ENCODE results near the gene GNG4. TPM values are rescaled to one million over a fixed set of nuclear protein-coding genes. Genes with fewer than 3 reads are reported as not detected.

The GNG4 gene
- total and polyA plus RNA-seq, 2 donors (not counting 1 experiment from before 2014, with no cell fraction given): under 0.01 to 0.06 TPM

- no peak for DNase-seq (ENCODE audit: low read depth in 2 of 2)
- Histone ChIP-seq H4K20me1 (ENCODE audit: control insufficient read depth, extremely low read depth, insufficient read depth, low read length) (no peaks in the 10 kb centered on the region), H3K4me3 (replicated peaks in 1 of 4; ENCODE audit: control extremely low read depth in 1 of 4, insufficient read depth in 1 of 4, low read depth in 3 of 4, low read length in 4 of 4) (no peak overlapping the region), H3K4me2 (ENCODE audit: extremely low read depth, insufficient read depth, low read length) (no peak overlapping the region), H2AFZ (ENCODE audit: low read length) (no peak overlapping the region), H3K9ac (ENCODE audit: insufficient read depth, low read length) (no peak overlapping the region), H3K4me1 (ENCODE audit: control insufficient read depth, extremely low read depth, insufficient read depth, low read length) (peaks cover 5% of the 10 kb centered on the region), H3K27me3 (ENCODE audit: control insufficient read depth, insufficient read depth, low read length) (no peaks in the 10 kb centered on the region), H3K36me3 (ENCODE audit: control insufficient read depth, insufficient read depth, low read length) (no peaks in the 10 kb centered on the region), H3K27ac (ENCODE audit: insufficient read depth, low read length) (no peak overlapping the region), H3K9me3 (ENCODE audit: control insufficient read depth, insufficient read depth, low read depth, low read length) (no peaks in the 10 kb centered on the region), H3K79me2 (ENCODE audit: control insufficient read depth, insufficient read depth, low read length) (no peaks in the 10 kb centered on the region)
- TF ChIP-seq EZH2 (IDR thresholded peaks at IDR 0.05; ENCODE audit: low read length, missing control alignments): no peak
- no peak for TF ChIP-seq CTCF (conservative IDR thresholded peaks at IDR 0.05 in 1 of 2, IDR thresholded peaks at IDR 0.05 in 1 of 2; ENCODE audit: low read depth in 1 of 2, low read length in 2 of 2)
These were observed 13.5 kb downstream of the GNG4 start for GRCh38 chr1:235635938-235636662.

- H3K4me3 ChIP-seq (replicated peaks in 1 of 4; ENCODE audit: control extremely low read depth in 1 of 4, insufficient read depth in 1 of 4, low read depth in 3 of 4, low read length in 4 of 4): peak overlapping the region; percentile 52 to 65 (median 54)
- peaks cover 5% of the 10 kb centered on the region for H3K4me1 ChIP-seq (ENCODE audit: control insufficient read depth, extremely low read depth, insufficient read depth, low read length)
- H2AFZ ChIP-seq (ENCODE audit: low read length): peak overlapping the region; percentile 83
- no peak for TF ChIP-seq EZH2 (IDR thresholded peaks at IDR 0.05; ENCODE audit: low read length, missing control alignments)
- peak in 1 of 2 donors; percentile 13 for TF ChIP-seq CTCF (conservative IDR thresholded peaks at IDR 0.05 in 1 of 2, IDR thresholded peaks at IDR 0.05 in 1 of 2; ENCODE audit: low read depth in 1 of 2, low read length in 2 of 2)
- no peaks in the 10 kb centered on the region for H3K79me2 ChIP-seq (ENCODE audit: control insufficient read depth, insufficient read depth, low read length)
- H3K9me3 ChIP-seq (ENCODE audit: control insufficient read depth, insufficient read depth, low read depth, low read length): no peaks in the 10 kb centered on the region
- H3K27me3 ChIP-seq (ENCODE audit: control insufficient read depth, insufficient read depth, low read length): no peaks in the 10 kb centered on the region
- no peak overlapping the region for H3K9ac ChIP-seq (ENCODE audit: insufficient read depth, low read length)
- peak overlapping the region; percentile 97 for H3K4me2 ChIP-seq (ENCODE audit: extremely low read depth, insufficient read depth, low read length)
- peak; percentile 43 to 80 for DNase-seq (ENCODE audit: low read depth in 2 of 2)
- no peak overlapping the region for H3K27ac ChIP-seq (ENCODE audit: insufficient read depth, low read length)
- no peaks in the 10 kb centered on the region for H4K20me1 ChIP-seq (ENCODE audit: control insufficient read depth, extremely low read depth, insufficient read depth, low read length)
- H3K36me3 ChIP-seq (ENCODE audit: control insufficient read depth, insufficient read depth, low read length): no peaks in the 10 kb centered on the region
These were observed 16.8 kb downstream of the GNG4 start for GRCh38 chr1:235632506-235633401.

- peaks cover 5% of the 10 kb centered on the region for H3K4me1 ChIP-seq (ENCODE audit: control insufficient read depth, extremely low read depth, insufficient read depth, low read length)
- TF ChIP-seq EZH2 (IDR thresholded peaks at IDR 0.05; ENCODE audit: low read length, missing control alignments) (no peak), CTCF (conservative IDR thresholded peaks at IDR 0.05 in 1 of 2, IDR thresholded peaks at IDR 0.05 in 1 of 2; ENCODE audit: low read depth in 1 of 2, low read length in 2 of 2) (peak in 1 of 2 donors; percentile 8)
- H3K9me3 ChIP-seq (ENCODE audit: control insufficient read depth, insufficient read depth, low read depth, low read length): no peaks in the 10 kb centered on the region
- H3K4me2 ChIP-seq (ENCODE audit: extremely low read depth, insufficient read depth, low read length): no peak overlapping the region
- H4K20me1 ChIP-seq (ENCODE audit: control insufficient read depth, extremely low read depth, insufficient read depth, low read length): no peaks in the 10 kb centered on the region
- H2AFZ ChIP-seq (ENCODE audit: low read length): no peak overlapping the region
- no peaks in the 10 kb centered on the region for H3K79me2 ChIP-seq (ENCODE audit: control insufficient read depth, insufficient read depth, low read length)
- H3K27me3 ChIP-seq (ENCODE audit: control insufficient read depth, insufficient read depth, low read length): no peaks in the 10 kb centered on the region
- no peak overlapping the region for H3K27ac ChIP-seq (ENCODE audit: insufficient read depth, low read length)
- no peak overlapping the region for H3K4me3 ChIP-seq (replicated peaks in 1 of 4; ENCODE audit: control extremely low read depth in 1 of 4, insufficient read depth in 1 of 4, low read depth in 3 of 4, low read length in 4 of 4)
- no peak overlapping the region for H3K9ac ChIP-seq (ENCODE audit: insufficient read depth, low read length)
- H3K36me3 ChIP-seq (ENCODE audit: control insufficient read depth, insufficient read depth, low read length): no peaks in the 10 kb centered on the region
- DNase-seq (ENCODE audit: low read depth in 2 of 2): no peak
These were observed 17.8 kb downstream of the GNG4 start for GRCh38 chr1:235631816-235632215.
